NCI-H524 (cell line): ENCODE results near the gene PBX1.
"Not testable (repeated sequence)": the region's sequence is repeated elsewhere in the genome, so short reads cannot be mapped to it uniquely, and the experiment has no call there.

Experiments used
- DNase-seq, 2 experiments: peaks; one replicate each; lab custom pipeline; 2025; lab: John Stamatoyannopoulos, UW

PBX1 gene

DNA sequence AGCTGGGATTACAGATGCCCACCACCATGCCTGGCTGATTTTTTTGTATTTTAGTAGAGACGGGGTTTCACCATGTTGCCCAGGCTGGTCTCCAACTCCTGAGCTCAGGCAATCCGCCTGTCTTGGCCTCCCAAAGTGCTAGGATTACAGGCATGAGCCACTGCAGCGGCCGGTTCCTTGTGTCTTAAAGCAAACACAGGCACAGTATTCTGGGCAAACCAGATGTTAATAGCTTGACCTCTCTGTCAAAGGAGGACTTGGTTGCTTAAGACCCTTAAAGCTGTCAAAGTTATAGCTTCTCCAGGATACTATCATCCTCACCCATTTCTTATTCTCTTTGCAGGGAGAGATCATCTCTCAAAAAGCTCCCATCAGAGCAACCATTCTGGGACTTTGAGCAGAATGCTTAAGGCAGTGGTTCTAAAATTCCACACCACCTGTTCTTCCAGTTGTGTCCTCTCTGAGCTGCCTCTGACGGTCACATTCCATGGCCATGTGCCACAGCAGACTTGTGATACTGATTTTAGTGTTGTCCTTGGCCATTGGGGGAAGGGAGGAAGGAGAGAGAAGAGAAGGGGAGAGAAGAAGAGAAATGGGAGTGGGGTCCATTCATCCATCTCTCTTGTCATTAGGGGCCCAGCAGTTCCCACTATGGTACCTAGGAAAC lies 81.8 kb downstream of the PBX1 start:
- DNase-seq, result no peak

DNA sequence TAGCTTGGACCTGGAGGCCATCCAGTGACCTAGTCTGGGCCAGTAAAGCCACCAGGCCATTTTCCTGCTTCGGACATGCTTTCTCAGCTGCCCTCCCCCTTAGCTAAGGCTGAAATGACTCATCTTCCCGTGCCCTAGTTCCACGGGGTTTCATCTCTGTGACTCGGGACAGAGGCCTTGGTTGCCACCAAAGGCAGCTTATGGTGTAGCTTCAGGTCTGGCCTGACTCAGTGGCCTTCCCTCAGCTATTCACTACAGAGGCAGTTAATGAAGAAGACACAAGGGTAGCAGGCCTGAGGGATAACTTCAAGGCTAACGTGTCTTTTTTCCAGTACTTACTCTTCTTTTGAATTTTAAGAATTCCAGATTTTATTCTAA lies 82.4 kb downstream of the PBX1 start:
- no peak for DNase-seq

DNA sequence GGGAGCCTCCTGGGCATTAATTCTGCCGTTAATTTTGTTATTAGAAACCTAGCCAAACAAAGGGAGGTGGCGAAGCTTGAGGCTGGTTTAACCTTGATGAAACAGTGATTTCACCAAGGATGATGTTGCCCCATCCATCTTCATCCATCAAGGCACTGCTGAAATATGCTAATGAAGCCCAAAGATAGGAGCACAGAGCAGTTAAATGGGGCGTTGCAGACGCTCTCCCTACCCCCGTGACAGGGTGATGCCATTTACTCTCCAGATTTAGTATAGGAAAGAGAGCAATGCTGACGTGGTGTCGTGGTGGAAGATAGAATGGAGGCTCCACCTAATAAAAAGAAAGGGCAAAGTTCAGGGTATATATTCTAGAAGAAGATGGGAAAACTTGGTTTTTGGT lies 84.0 kb downstream of the PBX1 start:
- DNase-seq, result no peak

DNA sequence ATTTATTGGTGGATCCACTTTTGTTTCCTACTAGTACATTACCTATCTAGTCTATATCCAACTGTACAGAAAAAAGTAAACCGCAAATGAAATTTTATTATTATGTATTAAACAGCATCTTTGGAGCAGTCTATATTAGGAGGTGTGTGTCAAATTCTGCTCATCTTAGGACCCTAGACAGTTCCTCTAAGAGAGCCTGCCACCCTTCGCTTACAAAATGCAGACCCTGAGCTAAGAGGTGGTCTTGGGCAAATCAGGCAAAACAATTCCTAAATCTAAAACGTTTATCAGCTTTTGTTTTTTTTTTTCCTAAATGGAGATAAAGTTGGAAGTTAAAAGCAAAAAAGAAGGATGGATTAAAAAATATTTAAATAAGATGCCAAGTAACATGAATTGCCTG lies 85.3 kb downstream of the PBX1 start:
- no peak for DNase-seq

DNA sequence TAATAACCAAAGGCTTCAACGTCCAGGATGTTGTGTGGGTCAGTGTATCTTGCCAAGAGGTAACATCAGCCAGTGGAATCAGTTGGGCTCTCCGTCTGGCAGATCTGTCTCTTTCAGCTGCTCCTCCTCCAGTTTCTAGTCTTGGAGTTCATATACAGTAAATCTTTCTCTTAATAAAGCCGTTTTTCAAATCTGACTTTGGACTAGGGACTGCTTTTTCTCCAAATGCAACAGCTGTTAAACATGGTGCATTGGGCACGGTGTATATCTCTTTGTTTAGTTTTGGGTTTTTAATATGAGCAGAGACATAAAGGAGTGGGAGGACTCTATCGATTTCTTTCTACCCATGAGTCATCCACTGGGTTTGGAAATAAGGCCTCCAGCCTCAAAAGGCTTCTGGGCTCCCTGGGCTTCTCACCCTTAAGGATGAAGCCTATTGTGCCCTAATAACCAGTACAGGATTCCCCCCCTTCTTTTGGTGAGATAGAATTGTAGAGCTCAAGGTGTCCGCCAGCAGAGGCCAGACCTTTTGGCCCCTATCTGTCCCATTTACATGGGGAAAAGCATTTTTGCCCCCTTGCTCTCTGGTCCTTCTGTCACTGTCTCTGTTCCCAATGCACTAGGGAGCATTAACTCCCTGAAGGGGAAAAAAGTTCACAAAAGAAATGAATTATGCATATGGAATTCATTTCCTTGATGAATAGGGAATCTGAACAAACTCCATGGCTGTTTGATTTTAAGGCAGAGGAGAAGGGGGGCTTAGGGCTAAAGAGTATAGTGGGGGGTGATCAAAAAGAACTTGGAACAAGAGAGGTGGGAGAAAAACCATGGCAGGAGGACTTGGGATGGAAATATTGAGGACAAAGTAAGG lies 86.0 kb downstream of the PBX1 start:
- no peak for DNase-seq

DNA sequence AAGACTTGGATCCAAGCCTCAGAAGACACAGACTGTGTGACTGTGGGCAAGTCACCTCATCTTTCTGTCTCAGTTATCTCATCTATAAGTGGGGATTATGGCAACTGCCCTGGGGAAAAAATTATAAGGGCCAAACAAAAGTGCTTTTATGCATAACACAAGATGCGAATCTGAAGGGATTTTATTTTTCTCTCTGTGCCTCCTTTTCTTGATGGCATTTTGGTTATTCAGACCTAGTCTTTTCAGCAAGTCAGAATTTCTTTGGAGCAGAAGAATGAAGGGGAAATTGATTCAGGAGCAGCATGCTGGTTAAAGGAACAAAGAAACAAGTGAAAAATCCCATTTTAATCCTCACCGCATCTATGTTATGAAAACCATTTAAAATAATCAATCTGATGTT lies 86.9 kb downstream of the PBX1 start:
- no peak for DNase-seq

DNA sequence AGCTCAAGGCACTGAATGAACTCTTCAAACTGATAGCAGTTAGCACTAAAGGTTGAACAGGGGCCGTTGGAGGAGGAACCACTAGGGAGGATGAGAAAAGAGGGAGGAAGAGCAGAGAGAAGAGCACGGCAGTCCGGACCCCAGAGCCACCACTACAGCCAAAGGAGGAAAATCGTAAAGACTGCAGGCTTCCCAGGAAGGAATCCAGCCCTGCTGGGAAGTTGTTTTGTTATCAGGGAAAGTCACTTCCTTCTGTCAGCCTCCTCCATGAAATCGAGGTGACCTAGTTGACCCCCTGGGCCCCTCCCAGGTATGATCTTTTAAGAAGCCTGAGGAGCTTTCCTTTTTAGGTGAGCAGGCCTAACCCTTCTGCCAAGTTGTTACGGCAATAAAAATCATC lies 88.2 kb downstream of the PBX1 start:
- DNase-seq, result no peak

DNA sequence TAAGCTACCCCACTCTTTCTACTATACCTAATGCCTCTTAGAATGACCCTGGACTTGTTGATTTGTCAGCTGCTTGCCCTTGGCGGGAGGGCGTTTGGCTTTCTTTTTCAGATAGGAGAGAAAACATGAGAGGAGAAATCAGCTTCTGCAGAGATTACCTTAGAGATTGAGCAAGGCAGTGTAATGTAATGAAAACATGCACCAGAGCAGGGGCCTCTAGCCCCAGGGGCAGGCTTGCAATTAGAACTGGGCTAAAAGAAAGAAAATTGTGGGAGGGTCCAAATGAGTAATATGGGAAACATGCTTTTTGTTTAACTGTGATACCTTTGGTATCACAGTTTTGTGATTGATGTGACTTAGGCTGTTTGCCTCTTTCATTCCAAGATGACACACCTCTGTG lies 89.7 kb downstream of the PBX1 start:
- no peak for DNase-seq

DNA sequence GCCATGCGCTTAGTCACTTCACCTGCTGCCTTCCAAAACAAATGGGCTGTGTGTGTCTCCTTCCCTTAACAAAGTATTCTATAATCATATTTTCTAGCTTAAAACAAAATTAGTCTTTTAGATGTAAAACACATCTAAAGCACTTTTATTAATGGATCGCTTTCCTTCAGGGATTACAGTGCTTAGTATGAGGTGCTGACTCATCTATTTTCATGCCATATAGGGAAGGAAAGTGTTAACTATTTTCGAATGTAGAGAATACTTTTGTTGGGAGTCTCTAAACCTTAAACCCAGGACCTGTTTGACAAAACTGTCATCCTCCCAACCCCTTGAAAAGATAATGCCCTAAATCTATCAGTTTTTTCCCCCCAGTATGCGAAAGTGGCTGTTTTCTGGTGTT lies 90.2 kb downstream of the PBX1 start:
- no peak for DNase-seq

DNA sequence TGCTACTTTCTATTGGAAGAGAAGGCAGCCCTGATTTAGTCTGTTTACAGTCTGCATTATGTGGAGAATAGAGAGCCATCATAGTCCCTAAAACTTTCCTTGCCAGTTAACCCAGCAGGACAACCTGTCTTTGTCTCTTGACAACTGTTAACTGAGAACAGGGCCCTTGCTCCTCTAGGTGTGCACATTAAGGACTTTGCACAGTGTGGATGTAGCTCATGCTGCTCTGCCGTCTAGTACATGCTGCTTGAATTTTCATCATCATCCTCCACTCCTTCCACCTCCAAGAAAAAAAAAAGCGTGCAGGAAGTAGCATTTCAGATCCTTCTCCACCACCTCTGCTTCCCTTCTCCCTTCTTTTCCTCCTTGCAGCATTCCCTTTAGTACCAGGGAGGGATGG lies 91.5 kb downstream of the PBX1 start:
- DNase-seq, result no peak

DNA sequence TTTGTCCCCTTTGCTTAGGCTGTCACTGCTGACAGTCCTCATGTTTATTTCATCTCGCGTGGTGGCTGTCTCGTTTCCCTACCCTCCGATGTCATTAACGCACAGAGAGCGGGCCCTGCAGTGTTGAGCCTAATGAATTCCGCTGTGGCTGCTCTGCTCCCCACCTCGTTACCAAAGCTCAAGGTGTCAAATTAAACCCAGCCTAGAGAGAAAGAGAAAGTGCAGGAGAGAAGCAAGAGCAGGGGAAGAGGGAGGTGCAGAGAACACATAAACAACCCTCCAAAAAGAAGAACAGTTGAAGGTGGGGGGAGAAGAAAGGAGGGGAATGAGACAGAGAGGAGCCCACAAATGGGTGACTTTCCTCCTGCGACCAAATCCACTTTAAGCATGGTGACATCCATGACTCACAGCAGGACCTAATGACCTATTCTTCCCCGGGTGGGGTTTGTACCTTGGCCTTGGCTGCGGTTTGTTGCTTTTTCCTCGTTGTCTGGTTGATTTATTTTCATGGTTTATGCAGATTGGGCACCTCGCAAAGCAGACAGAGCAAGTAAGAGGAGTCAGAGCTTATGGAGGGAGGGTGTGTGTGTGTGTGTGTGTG lies 92.5 kb downstream of the PBX1 start:
- DNase-seq, result no peak

DNA sequence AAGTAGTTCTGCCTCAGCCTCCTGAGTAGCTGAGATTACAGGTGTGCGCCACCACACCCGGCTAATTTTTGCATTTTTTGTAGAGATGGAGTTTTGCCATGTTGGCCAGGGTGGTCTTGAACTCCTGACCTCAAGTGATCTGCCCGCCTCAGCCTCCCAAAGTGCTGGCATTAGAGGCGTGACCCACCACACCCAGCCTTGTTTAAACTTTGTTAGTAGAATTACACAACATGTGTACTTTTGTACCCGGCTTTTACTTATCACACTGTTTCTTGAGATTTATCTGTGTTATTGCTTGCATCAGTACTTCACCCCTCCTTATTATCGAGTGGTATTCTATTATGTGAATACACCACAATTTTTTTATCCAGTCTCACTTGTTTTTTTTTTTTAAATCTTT lies 94.0 kb downstream of the PBX1 start:
- not testable (repeated sequence) for DNase-seq

DNA sequence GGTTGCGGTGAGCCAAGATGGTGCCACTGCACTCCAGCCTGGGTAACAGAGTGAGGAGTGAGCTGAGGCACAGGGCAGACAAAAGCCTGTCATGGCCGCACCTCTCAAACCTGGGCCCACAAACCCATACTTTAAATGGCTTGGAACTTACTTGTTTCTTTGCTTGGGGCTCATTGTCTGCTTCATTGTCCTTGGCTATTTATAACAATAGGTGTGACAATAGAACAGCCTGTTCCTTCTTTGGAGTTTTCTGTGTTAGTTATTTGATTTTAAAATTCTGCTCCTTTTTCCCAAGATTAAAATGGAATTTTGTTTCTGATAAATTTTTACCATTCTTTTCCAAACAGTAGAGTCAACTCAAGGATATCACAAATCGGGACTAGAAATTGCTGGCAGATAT lies 94.7 kb downstream of the PBX1 start:
- no peak for DNase-seq

DNA sequence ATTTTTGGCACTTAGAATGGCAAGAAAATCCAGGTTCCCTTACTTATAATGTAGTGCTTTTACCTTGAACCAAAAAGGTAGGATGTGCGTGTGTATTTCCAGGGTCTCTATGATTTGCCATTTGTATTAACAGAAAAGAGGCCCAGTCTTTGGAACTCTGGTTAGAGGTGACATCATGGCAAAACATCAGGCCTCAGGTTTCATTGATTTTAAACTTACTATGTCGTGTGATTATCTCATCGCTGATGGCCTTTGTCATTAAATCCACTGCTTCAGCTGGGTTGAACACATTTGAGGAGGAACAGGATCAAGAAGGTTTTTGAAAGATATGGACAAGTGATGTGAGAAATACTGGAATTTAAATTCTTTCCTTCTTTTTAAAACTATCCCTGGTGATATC lies 95.2 kb downstream of the PBX1 start:
- DNase-seq, result no peak

DNA sequence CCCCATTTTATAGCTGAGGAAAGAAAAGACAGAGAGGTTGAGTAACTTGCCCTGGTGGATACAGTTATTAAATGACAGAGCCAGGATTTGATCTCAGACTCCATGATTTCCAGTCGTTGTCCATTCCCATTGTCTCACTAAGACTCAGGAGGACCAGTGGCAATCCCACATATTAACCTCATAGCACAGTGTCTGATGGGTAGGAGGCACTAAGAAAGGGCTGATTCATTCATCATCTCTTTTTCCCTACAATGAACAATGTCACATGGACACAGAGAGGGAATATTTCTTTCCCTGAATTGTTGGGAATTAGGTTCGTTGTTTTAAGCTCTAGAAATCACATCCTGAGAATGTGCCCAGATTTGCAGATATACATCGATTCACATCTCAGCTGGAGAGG lies 99.9 kb downstream of the PBX1 start:
- no peak for DNase-seq

DNA sequence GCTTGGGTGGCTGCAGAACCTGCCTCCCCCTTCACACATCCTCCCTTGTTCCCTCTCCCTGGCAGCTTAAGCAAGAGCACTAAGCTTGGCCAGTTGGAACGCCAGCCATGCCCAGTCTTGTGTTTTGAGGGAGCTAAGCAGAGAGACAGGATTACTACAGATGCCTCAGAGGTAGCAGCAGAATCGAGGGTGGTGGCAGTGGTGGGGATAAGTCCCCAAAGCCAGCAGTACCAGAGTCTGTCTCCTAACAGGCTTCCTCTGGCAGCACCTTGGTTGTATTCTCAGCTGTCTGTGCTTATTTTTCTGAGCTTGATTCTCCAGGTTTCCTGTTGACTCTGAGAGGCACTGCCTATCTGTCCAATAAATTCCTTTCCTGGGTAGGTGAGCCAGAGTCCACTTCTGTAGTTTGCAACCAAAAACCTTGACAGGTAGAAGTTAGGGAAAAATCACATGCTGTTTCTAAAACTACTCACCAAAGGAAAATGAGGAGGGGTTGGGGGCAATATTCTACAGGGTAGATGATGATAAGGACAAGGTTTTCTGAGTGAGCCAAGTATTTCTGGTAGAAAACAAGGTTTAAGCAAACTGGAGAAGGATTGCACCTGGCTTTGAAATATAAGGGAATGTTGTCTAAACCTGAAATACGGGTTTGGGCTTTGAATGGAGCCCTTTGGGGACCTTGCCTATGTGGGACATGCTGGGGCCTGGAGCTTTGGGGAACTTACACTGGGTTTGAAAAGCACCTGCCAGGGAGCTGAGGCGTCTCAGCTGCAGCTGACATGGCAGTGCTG lies 100.8 kb downstream of the PBX1 start:
- DNase-seq, result no peak

DNA sequence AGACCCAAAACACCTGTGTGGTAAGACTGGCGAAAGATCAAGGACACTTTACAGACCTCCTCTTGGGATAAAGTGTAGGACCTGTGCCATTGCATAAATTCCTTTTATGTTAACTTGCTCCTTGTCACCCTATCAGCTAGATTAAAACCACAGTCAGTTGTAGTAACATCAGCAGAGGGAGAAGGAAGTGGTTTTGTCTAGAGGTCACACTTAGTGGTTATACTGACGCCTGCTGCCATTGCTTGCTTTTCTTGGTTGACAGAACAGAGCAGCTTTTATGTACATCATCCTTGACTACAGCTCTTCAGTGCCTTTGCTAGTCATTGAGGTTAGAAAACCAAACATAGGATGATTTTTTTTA lies 101.4 kb downstream of the PBX1 start:
- DNase-seq, result no peak

DNA sequence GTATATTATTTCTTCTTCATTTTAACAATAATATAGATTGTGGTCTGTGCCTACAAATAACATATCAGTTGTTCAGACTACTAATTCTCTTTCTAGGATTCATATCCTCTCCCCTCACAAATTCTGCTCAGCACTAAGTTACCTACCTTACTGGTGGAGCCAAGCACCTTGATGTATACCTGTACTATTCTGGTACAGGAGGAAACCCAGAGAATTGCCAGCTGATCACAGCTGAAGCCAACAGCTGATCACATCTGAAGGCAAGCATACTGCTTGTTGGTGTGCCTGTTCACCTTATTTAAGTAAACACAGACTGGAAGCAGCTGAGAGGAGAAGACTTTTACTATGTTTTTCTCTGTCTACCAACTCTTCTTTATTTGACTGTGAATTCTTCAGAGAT lies 101.8 kb downstream of the PBX1 start:
- DNase-seq, result no peak

DNA sequence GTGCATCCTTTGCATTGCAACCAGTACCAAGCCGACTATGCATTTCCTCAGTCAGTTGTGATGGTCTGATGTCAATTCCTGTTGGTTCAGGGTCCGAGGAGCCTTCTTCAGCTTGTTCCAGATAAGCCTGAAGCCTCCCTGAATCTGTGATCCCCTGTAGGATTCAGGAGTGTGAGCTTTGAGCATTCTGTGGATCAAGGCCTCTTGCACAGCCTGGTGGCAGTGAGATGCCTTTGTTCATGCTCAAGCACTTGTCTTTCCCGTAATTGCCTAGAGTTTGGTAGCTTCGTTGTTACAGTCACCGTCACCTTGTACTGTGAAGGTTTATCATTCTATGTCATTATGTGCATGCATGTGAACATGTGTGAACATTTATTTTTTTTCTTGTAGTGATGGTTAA lies 103.5 kb downstream of the PBX1 start:
- DNase-seq, result peak in 1 of 2 experiments; percentile 1

DNA sequence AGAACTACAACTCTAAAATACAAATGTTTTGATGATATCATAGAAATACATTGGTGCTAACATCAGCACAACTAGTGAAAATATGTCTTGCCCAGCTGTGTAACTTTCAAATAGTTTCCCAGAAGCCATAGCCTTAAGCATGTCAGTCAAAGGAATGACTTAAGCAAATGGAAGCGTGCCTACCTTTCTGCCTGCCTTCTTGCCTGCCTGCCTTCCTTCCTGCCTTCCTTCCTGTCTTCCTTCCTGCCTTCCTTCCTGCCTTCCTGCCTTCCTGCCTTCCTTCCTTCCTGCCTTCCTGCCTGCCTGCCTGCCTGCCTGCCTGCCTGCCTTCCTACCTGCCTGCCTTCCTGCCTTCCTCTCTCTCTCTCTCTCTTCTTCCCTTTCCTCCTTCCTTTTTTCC lies 104.0 kb downstream of the PBX1 start:
- no peak for DNase-seq

DNA sequence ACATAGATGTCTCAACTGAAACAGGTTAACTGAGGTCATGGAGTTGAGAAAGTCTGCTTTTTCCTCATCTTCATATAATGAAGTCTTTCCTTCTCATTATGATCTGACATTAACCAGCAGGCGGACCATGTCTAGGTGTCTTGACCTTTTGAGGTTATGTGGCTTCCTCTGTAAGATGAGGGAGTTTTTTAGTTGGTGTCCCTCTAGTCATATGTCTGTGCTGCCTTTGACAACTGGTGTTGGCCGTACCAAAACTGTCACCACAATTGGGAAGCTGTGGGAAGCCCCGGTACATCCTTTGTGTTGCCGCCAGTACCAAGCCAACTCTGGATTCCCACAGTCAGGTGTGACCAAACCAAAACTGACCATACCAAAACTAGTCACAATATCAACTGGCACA lies 105.1 kb downstream of the PBX1 start:
- no peak for DNase-seq

DNA sequence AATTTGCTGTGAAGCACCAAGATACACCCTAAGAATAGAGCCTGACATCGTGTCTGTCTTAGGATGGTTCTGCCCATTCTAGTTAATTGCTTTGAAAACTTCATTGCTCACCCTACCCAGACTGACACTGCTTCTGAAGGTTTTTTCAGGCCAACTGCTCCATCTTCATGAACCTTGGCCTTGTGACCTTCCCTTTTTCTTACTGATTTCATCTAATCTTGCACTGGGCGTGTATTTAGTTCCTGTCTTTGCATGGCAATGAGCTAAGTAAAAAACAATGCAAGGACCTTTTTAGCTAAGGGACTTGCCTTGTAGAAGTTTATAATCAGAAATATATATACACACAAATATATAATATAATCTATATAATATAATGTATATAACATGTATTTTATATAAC lies 108.0 kb downstream of the PBX1 start:
- DNase-seq, result no peak

DNA sequence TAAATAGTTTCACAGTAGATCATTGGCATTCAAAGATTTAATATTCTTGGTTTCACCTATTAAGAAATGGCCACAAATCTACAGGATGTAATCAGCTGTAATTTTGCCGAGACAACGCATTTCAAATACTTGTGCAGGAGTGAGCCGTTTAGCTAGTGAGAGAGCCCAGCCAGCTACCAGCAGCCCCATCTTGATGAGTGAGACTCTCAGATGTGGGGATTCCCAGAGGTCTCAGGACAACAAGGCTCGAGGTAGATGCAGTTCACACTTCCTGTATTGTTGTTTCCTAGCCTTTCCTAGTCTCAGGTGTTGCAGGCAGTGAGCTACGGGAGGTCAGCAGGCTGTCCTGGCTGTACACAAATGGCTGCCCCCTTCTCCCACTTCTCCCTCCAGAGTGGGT lies 108.6 kb downstream of the PBX1 start:
- DNase-seq, result no peak
